Measurements from ENCODE around the gene LCN12.

LCN12 gene

DNA sequence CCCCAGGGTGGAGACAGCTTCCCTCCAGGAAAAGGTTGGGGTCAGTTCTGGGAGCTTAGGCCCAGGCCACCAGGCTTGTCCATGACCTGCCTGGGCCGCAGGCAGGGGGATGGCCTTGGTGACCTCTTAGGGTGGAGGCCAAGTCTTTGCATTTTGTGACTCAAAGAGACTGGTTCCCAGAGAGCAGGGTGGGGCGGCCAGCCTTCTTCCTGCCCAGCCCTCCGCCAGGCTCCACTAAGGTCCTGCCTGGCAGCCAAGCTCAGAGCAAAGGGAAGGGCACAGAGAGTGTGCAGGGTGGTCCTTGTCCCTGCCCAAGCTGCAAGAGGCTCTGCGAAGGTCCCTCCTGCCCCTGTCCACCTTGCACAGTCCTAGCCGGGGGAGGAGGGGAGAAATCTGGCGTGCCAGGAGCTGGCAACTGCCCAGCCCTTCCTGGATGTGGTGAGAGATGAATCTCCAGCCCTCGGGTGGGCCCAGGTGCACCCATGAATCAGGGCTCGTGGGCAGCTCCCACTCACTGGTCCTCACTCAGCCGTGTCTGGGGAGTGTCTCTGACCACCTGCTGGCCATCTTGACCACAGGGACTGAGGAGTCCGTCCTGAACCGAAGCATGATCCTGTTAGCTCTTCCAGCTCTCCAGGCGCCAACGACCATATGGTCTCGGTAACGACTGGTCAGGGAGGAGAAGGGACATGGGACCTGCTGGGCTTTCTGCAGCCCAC lies 22.9 kb downstream of the LCN12 start:
- no peak for DNase-seq (ENCODE audit: low read depth in 2 of 2)

DNA sequence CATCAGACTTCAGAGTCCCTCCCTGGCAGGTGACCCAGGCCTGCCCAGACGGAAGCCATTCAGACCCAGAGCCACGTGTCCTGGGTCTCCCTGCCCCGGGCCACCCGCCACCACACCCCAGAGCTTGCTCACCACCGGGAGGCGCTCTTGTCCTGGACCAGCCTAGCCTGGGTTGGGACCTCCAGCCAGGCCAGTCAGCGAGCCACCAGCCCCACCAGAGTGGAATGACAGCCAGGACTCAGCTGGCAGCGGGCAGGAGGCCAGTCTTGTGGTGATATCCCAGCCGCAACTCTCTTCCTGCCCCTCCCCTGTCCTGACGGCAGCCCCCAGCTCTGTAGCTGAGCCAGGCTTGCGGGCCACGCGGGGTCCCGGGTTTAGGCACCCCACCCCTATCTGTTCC lies 23.6 kb downstream of the LCN12 start:
- no peak for DNase-seq (ENCODE audit: low read depth in 2 of 2)

DNA sequence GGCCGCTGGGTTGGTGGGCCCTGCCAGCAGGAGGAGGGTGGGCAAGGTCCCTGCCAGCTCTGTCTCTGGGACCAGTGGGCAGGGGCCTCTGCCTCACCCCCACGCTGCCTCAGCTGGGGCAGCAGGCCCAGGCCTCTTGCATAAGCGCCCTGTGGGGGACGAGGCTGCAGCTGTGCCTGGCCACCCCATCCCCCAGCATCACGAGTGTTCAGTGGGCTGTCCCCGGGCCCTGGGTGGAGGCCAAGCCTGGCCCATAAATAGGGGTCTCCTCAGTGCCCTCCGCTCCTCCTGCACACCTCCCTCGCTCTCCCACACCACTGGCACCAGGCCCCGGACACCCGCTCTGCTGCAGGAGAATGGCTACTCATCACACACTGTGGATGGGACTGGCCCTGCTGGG lies 25.1 kb downstream of the LCN12 start, which contains the start of gene PTGDS:
TSS of gene PTGDS (plus strand) at position 282 of the 400 bp plus-strand sequence. CDS start at position 357, 75 bp downstream.
- no peak for DNase-seq (ENCODE audit: low read depth in 2 of 2)

DNA sequence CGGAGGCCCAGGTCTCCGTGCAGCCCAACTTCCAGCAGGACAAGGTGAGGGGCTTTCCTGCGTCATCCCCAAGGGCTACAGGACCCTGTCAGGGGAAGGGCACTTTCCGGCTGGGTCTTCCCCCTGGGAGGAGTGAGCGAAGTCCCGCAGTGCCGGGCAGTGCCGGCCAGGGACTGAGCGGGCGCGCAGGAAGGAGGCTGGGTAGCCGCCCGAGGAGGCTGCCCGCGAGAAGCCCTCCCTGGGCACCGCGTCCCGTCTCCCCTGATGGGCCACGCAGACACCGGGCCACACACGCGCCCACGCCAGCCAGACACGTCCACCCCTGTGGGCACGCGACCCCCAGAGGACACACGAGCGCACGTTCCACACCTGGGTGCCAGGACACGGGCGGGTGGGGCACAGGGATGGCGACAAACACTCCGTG lies 25.6 kb downstream of the LCN12 start:
- no peak for DNase-seq (ENCODE audit: low read depth in 2 of 2)

DNA sequence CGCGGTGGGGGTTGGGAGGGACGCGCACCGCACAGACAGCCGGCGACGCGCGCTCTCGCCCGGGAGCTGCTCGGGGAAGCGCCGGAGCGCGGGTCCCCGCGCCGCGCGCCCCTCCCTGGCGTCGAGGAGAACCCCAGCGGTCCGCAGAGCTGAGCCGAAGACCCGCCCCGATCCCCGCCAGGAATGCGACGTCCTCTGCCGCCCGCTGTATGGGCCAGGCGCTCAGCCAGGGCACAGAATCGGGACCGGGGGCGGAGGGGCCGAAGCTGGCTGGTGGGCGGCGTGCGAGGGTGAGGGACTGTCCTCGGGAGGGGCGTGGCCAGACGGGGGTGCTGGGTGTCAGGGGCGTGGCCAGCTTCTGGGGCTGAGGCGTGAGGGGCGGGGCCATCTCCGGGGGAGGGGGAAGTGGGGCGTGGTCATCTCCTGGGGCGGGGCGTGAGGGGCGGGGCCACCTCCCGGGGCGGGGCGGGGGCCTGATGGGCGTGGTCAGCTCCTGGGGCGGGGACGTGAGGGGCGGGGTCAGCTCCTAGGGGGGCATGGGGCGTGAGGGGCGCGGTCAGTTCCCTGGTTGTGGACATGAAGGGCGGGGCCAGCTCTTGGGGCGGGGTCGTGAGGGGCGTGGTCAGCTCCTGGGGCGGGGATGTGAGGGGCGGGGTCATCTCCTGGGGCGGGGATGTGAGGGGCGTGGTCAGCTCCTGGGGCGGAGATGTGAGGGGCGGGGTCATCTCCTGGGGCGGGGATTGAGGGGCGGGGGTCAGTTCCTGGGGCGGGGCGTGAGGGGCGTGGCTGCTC lies 26.2 kb downstream of the LCN12 start:
- peak; percentile 46 to 54 for DNase-seq (ENCODE audit: low read depth in 2 of 2)

DNA sequence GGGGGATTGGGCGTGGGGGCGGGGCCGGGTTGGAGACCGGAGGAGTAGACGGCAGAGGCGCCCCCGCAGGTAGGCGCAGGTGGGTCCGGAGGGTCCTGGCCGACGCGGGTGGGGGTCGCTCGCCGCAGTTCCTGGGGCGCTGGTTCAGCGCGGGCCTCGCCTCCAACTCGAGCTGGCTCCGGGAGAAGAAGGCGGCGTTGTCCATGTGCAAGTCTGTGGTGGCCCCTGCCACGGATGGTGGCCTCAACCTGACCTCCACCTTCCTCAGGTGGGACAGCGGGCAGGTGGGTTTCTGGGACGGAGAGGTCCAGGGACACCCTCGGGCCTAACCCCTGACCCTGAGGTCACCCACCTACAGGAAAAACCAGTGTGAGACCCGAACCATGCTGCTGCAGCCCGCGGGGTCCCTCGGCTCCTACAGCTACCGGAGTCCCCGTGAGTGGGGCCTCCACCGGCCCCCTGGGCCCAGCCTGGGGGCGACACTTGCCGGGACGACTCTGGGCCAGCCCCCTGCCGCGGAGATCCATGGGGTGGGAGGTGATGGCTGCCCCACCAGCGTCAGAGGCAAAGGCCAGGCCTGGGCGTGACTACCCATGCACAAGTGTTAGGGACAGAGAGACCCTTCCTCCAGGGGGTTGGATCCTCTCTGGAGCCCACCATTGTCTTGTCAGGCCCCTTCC lies 26.9 kb downstream of the LCN12 start:
- no peak for DNase-seq (ENCODE audit: low read depth in 2 of 2)

DNA sequence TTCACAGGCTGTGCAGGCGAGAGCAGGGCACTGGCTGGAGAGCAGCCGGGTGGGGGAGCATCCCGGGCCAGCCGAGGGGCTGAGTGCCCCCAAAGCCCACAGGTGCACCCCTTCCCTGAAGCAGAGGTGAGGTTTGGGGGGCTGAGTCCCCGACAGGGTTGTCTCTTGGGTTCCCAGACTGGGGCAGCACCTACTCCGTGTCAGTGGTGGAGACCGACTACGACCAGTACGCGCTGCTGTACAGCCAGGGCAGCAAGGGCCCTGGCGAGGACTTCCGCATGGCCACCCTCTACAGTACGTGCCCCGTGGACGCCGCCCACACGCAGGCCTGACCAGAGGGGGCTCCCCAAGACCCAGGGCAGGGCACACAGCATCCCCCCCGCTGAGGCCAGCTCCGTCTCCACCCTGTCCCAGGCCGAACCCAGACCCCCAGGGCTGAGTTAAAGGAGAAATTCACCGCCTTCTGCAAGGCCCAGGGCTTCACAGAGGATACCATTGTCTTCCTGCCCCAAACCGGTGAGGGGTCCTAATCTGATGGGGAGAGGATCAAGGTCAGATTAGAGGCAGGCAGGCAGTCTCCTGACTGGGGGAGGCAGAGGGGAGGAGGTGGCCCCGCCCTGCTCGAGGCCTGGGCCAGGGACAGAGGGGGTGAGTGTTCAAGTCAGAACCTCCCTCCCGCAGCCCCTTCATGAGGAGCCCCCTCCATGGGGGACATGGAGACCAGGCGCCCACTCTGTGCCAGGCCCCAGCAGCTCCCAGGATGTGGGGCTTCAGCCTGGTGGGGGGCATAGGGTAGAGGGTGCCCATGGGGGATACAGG lies 27.9 kb downstream of the LCN12 start:
- DNase-seq (ENCODE audit: low read depth in 2 of 2) = no peak

DNA sequence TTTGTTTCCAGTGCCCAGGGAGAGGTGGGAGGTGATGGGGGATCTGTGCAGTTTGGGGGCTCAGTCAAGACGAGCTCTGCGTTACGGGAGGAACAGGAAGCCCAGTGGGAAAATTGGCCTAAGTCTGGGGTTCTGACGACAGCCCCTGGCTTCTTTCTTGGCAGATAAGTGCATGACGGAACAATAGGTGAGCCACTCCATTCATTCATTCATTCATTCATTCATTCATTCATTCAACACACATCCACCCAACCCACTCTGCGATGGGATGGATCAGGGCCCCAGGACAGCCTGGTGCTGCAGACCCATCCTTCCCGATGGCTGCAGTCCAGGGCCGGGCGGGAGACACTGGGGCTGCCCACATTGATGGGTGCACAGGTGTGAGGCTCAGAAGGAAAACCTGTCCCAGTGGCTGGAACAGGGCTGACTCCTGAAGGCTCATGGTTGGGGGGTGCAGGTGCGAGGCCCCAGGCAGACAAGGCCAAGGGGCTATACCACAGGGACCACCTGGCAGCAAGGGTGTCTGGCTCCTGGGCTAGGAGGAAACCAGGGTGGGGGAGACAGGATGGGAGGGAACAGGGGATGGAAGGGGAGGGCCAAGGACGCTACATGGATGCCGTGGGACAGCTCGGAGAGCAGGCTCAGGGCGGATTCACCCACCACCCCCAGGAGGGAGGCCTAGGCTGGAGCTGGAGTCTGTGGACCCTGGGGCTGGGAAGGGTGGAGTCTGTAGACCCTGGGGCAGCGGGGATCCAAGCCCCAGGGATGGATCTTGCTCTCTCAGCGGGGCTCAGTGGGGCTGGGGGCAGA lies 28.8 kb downstream of the LCN12 start:
- DNase-seq (ENCODE audit: low read depth in 2 of 2) = no peak

DNA sequence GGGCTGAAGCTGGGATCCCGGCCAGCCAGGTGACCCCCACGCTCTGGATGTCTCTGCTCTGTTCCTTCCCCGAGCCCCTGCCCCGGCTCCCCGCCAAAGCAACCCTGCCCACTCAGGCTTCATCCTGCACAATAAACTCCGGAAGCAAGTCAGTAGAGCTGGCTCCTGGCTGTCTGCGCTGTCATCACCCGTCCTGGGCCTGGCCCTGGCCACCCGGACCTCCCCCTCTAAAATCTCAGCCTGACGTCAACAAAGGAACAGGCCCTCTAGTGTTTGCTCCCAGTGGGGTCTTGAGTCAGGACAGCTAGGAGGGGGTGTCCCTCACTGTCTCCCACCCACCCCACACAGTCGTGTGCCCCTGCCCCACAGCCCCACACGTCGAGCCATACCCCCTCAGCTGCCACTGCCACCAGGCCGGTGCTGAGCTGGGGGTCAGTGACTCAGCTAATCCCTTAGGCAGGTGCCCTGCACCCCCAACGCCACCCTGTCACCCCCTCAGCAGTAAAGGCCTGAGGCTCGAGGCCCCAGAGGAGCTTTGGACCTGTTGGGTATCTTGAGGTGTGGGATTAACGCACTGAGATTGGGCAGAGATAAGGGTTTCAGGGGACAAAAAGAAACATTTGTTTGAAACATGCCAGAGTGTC lies 29.6 kb downstream of the LCN12 start:
- no peak for DNase-seq (ENCODE audit: low read depth in 2 of 2)

DNA sequence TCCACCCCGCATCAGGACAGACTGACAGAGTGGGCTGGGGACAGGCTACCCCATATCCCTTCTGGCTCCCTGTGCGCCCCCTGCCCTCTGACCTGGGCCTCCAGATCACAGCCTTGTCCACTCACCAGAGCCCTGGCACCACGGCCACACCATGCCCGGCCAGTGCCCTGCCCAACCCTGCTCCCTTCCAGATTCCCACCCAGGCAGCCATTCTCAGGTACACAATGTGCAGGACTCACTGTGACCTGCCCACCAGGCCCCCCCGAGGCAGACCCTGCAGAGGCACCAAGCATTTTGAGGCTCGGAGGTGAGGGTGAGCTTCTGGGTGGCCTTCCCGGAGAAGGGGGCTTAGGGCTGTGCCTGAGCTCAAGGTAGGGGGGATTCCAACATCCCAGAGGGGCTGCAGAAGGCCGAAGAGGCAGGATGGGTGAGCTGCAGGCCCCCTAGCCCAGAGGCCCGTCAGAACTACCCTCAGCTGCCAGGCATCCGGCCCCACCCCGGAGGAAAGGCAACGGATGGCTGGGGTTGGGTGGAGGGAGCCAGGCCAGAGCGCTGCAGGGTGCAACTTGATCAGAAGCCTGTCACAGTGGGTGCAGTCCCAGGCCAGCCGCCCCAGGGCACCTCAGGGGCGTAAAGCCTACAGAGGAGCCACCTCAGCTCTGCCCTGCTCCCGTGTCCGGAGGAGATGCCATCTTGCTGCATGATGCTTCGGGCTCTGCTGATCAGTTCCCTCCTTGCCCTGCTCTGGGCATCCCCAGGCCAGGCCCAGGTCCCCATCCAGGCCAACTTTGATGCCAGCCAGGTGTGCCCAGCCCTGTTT lies 30.4 kb downstream of the LCN12 start, which contains the start of gene LCNL1:
TSS of gene LCNL1 (plus strand) at position 762 of the 820 bp plus-strand sequence. CDS start 594 bp downstream, outside the sequence.
- DNase-seq (ENCODE audit: low read depth in 2 of 2) = no peak

DNA sequence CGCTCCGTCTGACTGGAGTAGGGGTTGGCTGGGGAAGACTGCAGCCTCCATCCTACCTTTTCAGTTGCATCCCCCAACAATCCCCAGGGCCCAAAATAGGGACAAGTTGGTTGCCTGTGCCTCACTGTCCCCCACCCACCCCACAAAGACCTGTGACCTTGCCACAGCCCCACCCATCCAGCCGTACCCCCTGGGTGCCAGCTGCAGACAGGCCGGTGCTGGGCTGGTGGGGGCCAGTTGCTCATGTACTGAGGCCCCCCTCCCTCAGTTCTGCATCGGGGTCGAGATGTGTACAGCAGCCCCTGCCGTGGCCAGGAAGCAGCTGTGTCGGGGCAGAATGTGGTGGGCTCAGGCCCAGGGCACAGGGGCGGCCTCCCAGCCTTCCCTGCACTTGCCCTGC lies 31.1 kb downstream of the LCN12 start:
- no peak for DNase-seq (ENCODE audit: low read depth in 2 of 2)

DNA sequence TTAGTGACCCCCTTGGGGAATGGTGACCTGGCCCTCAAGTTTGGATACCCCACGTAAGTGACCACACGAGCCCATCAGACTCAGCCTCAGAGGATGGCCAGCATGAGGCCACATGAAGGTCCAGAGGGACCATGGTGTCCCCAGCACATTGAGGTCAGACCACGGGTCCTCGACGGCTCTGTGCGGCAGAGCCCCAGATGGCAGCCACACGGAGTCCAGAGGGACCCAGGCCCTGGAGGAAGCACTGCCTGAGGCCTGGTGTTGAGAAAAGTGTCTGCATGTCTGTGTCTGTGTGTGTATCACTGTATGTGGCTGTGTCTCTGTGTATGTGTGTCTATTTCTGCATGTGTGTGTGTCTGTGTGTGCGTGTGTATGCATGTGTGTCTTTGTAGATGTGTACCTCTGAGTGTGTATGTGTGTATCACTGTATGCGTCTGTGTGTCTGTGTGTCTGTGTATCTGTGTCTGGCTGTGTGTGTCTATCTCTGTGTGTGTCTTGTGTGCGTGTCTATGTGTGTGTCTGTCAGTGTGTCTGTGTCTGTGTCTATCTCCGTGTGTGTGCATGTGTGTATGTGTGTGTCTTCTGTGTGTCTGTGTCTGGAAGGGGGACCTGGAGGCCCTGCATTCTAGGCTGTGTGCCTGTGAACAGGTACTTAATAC lies 31.7 kb downstream of the LCN12 start:
- DNase-seq (ENCODE audit: low read depth in 2 of 2) = no peak

DNA sequence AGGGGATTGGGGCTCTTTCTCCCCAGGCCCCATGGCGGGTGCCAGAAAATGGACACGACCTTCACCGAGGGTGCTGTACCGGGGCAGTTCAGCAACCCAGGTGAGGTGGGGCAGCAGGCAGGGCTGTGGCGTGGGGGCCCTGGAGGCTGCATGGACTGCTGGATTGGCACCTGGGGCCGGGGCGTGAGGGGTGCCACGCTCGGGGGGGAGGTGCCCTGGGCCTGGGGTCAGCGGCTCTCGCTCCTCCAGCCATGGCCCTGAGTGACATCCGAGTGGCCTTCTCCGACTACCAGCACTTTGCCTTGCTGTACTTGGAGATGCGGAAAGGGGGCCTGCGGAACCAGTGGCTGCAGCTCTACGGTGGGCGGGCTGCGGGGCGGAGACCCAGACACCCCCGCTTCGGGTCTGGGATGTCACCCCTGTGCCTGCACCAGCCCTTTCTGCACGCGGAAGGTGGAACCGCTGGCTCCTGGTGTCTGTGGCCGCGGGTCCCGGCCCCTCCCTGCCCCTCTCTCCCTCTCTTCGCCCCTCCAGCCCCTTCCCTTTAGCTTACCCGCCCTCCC lies 32.5 kb downstream of the LCN12 start:
- DNase-seq (ENCODE audit: low read depth in 2 of 2) = no peak

DNA sequence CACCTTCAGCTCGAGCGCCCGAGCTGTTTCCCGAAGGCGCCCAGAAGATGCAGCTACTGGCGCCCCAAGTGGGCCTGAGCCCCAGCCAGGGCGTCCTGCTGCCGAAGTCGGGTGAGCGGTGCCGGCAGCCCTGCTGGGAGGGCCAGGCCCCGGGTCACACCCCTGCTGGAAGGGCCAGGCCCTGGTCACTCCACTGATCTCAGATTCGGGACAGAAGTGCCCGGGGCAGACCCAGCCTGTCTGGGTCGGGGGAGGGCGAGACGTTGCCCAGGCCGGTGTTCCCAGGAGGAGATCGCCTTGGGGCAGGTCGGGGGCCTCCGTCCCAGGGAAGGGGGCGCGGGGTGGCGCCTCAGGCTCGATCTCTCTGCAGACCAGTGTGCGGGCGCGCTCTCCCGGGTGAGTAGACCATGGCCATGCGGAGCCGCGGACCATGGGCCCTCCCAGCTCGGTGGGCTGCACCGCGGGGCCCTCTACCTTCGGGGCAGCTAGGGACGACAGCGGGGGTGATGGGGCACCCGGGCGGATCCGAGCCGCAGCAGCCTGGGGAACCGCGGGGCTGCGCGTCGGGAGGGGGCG lies 33.0 kb downstream of the LCN12 start:
- no peak for DNase-seq (ENCODE audit: low read depth in 2 of 2)

DNA sequence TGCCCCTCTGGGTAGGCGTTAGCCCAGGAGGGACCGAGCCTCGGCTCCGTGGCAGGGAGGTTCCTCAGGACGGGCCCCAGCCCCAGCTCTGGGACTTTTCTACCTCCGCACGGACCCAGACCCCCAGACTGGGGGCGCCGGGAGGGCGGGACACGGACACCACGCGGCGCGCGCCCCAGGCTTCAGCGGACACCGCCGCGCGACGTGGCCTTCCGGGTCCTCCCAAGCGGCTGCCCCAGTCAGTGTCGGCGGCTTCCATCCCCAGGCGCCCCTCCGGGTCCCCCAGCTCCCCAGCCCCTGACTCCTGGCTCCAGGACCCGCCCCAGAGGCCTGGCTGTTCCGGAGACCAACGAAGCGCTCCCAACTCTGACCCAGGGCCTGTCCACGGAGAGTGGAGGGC lies 33.8 kb downstream of the LCN12 start:
- no peak for DNase-seq (ENCODE audit: low read depth in 2 of 2)

DNA sequence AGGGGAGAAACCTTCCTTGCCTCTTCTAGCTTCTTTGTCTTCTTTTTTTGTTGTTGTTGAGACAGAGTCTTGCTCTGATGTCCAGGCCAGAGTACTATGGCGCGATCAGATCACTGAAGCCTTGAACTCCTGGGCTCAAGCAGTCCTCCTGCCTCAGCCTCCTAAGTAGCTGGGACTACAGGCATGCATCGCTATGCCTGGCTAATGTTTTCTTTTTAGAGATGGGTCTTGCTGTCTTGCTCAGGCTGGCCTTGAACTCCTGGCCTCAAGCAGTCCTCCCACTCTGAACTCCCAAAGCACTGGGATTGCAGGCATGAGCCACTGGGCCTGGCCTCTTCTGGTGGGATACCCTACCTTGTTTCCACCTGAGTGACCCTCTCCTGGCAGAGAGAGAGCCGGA lies 36.8 kb downstream of the LCN12 start:
- DNase-seq (ENCODE audit: low read depth in 2 of 2) = no peak

DNA sequence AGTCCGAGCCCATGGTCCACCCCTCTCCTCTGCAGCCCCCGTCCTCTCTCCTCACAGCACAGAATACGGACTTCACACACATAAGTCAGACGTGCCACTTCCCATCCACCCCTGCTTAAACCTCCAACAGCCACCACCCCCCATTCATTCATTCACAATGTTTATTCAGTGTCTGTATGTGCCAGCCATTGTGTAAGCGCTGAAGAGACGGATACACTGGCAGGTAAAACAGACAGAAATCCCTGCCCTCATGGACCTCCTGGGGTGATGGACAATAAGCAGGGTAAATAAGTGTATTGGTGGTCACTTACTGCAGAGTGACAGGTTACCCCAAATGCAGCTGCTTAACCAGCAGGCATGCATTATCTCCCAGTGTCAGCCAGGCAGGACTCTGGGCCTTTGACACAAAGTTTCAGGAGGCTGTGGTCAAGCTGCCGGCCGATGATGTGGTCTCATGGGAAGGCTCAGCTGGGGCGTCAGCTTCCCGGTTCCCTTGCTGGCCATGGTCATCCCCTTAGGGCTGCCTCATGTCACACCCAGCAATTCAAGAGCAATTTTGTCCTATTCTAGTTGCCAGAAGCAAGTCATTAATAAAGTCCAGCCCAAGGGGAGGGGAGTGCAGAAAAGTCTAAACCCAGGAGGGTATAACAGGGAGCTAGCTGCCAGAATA lies 38.3 kb downstream of the LCN12 start:
- DNase-seq (ENCODE audit: low read depth in 2 of 2) = no peak
